ENCODE measurements around the gene SLC66A2. TPM values are rescaled to one million over a fixed set of nuclear protein-coding genes. Genes with fewer than 3 reads are reported as not detected.

Gene SLC66A2
- total and polyA plus RNA-seq, 9 donors: 2.1 to 31.1 (median 27.0) TPM

DNA sequence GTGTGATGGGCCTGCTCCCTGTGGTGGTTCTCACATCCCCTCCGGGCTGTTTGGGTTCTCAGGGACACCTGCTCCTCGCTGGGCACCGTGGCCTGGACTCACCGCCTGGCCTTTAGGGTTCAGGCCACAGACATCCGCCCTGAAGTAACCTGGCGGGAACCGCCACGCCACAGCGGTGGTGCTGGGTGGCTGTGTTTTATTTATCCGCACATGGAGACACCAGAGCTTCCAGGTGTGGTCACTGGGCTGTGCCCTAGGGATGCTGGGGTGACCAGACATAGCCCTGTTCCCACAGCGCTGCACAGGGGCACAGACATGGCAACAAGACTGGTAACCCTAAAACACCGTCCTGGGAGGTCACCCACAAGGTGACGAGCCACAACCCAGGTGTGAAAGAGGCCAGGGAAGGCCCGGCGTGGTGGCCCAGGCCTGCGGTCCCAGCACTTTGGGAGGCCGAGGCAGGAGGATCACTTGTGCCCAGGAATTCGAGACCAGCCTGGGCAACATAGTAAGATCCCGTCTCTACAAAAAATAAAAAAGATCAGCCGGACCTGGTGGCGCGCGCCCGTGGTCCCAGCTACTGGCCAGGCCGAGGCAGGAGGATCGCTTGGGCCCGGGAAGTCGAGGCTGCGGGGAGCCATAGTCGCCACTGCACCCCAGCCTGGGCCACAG, 12.3 kb upstream of the SLC66A2 start:
- intact Hi-C loops (cut with DNase I): no loop called here
- Histone ChIP-seq H3K27me3 (no peaks in the 10 kb centered on the region), H3K36me3 (no peaks in the 10 kb centered on the region), H3K9me3 (no peaks in the 10 kb centered on the region), H3K4me3 (peak overlapping the region; percentile 77), H3K4me1 (ENCODE audit: insufficient read depth) (peaks cover 4% of the 10 kb centered on the region), H3K27ac (peak overlapping the region in 1 of 2 donors; percentile 83)
- TF ChIP-seq POLR2A (IDR thresholded peaks at IDR 0.05): no peak
- TF ChIP-seq EP300 (IDR thresholded peaks at IDR 0.05): no peak
- TF ChIP-seq, protein P1, sequence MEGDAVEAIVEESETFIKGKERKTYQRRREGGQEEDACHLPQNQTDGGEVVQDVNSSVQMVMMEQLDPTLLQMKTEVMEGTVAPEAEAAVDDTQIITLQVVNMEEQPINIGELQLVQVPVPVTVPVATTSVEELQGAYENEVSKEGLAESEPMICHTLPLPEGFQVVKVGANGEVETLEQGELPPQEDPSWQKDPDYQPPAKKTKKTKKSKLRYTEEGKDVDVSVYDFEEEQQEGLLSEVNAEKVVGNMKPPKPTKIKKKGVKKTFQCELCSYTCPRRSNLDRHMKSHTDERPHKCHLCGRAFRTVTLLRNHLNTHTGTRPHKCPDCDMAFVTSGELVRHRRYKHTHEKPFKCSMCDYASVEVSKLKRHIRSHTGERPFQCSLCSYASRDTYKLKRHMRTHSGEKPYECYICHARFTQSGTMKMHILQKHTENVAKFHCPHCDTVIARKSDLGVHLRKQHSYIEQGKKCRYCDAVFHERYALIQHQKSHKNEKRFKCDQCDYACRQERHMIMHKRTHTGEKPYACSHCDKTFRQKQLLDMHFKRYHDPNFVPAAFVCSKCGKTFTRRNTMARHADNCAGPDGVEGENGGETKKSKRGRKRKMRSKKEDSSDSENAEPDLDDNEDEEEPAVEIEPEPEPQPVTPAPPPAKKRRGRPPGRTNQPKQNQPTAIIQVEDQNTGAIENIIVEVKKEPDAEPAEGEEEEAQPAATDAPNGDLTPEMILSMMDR (IDR thresholded peaks at IDR 0.05): no peak
- WGBS, 3 donors: 83 to 89% (median 85%) methylated on average over 30 of the region's 30 CpGs
- DNase-seq: peak in 1 of 5 donors; percentile 38

DNA sequence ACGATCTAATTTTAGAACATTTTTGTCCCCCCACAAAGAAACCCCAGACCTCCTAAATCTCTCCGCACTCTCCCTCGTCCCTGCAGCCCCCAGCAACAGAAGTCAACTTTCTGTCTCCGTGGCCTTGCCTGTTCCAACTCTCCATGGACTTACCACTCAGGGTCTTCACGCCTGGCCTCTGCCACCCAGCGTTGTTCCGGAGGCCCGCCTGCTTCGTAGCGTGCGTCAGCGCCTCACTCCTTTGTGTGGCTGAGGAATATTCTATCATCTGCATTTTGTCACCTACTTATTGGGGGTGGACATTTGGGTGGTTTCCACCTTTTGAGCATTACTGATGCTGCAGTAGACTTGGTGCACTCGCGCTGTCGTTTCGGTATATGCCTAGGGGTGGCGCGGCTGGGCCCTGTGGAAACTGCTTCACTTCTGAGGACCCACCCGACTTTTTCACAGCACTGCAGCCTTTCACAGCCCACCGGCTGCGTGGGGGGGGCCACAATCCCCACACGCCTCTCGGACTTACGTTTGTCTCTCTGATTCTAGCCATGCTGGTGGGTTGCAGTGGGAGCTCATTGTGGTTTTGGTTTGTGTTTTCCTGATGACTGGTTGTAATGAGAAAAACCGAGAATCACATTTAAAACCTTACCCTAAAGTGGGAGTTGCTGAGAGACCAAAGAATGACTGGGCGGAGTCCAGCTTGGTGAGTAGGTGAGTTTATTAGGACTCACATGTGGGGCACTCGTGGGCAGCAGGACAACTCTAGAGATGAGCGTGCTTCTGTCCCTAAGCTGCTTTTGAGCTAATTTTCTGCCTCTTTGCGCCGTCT, 11.6 kb upstream of the SLC66A2 start:
- no peak for TF ChIP-seq POLR2A (IDR thresholded peaks at IDR 0.05)
- H3K27ac ChIP-seq: no peak overlapping the region
- 88 to 90% (median 88%) methylated on average over 30 of the region's 30 CpGs for WGBS, 3 donors
- no peaks in the 10 kb centered on the region for H3K9me3 ChIP-seq
- H3K27me3 ChIP-seq: no peaks in the 10 kb centered on the region
- intact Hi-C loops (cut with DNase I): no loop called here
- H3K4me3 ChIP-seq: no peak overlapping the region
- DNase-seq: peak in 2 of 5 donors; percentile 10 to 29
- H3K36me3 ChIP-seq: no peaks in the 10 kb centered on the region
- peaks cover 4% of the 10 kb centered on the region for H3K4me1 ChIP-seq (ENCODE audit: insufficient read depth)

DNA sequence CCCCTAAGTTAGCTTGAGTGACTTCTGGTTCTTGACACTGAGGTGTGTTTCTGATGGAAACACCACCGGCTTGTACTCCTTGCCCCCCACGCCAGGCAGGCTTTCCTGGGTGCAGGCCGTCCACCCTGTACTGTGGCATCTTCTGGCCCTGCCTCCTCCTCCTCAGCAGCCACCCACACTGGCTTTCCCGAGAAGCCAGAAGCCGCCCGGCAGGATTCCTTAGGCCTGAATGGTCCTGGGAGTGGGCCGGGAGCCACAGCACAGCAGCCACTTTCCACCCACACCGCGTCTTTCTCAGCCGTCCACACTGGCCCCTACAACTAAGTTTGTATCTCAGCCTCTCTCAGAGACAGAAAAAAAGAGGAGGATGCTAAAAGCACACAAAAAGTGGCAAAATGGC, 10.9 kb upstream of the SLC66A2 start:
- intact Hi-C loops (cut with DNase I): no loop called here
- TF ChIP-seq EP300 (IDR thresholded peaks at IDR 0.05): no peak
- TF ChIP-seq, protein P1 (IDR thresholded peaks at IDR 0.05): no peak
- TF ChIP-seq POLR2A (IDR thresholded peaks at IDR 0.05): no peak
- 56 to 77% (median 75%) methylated on average over 10 of the region's 10 CpGs for WGBS, 3 donors
- no peak overlapping the region for H3K27ac ChIP-seq
- no peaks in the 10 kb centered on the region for H3K9me3 ChIP-seq
- no peaks in the 10 kb centered on the region for H3K27me3 ChIP-seq
- no peaks in the 10 kb centered on the region for H3K36me3 ChIP-seq
- DNase-seq: peak in 2 of 5 donors; percentile 10 to 24
- peaks cover 4% of the 10 kb centered on the region for H3K4me1 ChIP-seq (ENCODE audit: insufficient read depth)
- no peak overlapping the region for H3K4me3 ChIP-seq

DNA sequence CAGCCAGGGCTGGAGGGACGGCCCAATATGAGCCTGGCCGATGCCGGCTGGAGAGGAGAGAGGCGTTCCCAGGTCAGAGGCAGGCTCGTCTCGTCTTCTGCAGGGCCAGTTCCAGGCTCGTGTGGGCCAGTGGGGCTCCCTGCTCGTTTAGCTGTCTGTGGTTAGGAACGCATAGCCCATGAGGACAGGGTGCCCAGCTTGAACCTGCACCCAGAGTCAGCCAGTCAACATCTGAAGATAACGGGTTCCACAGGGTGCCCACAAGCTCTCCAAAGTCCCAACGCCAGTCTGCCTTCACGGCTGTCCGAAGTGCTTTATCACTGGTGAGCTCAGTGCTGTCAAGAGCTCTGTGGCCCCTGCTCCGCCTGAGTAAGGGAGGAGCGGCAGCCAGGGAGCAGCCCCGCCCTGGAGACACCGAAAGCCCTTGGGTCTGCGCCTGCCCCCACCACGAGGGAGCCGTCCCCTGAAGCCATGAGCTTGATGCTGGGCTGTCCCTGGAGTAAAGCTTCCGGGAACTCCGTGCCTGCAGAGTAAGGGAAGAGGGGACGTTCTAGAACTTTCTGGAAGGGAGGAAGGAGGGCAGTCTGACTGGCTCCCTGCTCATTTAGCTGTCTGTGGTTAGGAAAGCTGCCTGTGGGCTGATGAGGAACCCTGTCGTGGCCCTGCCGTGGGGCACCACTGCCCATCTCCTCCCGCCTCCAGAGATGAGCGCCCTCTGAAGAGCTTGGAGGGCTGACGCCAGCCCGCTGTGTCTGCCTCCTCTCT, 10.3 kb upstream of the SLC66A2 start:
- peak in 2 of 5 donors; percentile 13 to 29 for DNase-seq
- H3K27me3 ChIP-seq: no peaks in the 10 kb centered on the region
- no peak for TF ChIP-seq EP300 (IDR thresholded peaks at IDR 0.05)
- TF ChIP-seq POLR2A (IDR thresholded peaks at IDR 0.05): no peak
- TF ChIP-seq, protein P1 (IDR thresholded peaks at IDR 0.05): no peak
- H3K4me1 ChIP-seq (ENCODE audit: insufficient read depth): peaks cover 4% of the 10 kb centered on the region
- H3K36me3 ChIP-seq: no peaks in the 10 kb centered on the region
- 61 to 77% (median 68%) methylated on average over 27 to 29 of the region's 29 CpGs for WGBS, 3 donors
- H3K27ac ChIP-seq: no peak overlapping the region
- no peak overlapping the region for H3K4me3 ChIP-seq
- intact Hi-C loops (cut with DNase I): no loop called here
- H3K9me3 ChIP-seq: no peaks in the 10 kb centered on the region
